GM18870 (cell line): Measurements from ENCODE around the gene SLC1A1.

Source experiments
- ATAC-seq: cut with Tn5 transposase; IDR thresholded peaks from one replicate; pipeline ENCODE4 v1.9.1; 2021; ENCODE audit warnings: moderate library complexity; ENCODE audit not compliant: unreplicated experiment

Gene SLC1A1

DNA sequence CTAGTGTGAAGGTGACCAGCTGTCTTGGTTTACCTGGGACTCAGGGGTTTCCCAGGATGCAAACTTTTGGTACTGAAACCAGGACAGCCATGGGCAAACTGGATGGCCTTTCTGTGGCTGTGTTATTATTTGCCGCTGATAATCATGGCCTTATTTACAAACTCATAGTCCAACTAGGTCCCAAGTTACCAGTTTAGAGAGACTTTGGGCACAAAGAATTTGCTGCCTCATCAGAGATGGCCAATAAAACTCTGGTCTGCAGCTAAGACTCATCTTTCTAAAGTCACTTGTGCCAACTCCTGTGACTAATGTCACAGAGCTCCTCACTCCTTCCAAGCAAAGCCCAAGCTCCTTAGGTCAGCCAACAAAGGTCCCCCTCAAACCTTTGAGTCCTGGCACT, 124.4 kb downstream of the SLC1A1 start:
- no peak for ATAC-seq

DNA sequence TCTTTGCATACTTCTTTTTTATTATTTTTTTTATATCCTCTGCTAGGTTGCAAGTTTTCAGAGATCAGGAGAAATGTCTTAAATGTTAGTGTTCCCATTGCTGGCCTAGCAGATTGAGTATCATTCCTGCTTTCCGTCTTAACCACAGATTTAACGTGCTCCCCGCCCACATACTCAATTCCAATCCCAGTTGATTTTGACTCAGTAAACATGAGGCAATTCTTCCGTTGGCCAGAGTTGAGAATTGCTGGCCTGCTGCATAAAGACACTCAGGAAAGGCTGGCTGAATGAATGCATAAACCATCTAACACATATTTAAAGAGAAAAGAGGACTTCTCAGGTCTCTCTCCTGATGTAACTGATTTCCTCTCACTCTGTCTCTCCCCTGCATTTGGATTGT, 125.0 kb downstream of the SLC1A1 start:
- ATAC-seq: no peak

DNA sequence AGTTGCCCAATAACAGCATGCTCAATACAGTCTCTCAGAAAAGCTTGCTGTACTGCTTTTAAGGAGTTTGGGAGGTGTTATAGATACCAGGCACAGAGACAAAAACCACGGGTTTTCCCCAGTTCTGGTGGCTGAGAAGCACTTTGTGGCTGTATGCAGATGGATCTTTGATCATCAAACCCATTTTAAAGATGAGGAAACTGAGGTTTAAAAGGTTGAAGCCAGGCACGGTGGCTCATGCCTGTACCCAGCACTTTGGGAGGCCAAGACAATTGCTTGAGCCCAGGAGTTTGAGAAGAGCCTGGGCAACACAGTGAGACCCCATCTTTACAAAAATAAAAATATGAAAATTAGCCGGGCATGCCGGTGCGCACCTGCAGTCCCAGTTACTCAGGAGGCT, 125.5 kb downstream of the SLC1A1 start:
- no peak for ATAC-seq

DNA sequence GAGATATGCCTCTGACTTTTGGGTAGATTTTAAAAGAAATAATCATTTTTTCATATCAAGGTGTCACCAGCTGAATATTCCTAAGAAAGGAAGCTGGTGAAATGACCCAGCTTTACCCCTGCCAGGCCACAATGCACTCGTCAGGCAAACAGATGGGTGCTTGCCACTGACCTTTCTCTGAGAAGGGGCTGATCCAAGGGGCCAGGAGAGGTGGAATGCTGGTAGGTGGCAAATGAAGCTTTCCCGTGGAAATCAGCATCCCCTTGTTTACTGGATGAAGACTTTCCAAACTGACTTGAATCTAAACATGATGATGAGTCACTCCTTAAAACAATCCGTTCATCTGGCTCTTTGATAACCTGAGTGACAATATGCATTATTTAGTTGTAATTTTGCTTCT, 127.5 kb downstream of the SLC1A1 start:
- no peak for ATAC-seq

DNA sequence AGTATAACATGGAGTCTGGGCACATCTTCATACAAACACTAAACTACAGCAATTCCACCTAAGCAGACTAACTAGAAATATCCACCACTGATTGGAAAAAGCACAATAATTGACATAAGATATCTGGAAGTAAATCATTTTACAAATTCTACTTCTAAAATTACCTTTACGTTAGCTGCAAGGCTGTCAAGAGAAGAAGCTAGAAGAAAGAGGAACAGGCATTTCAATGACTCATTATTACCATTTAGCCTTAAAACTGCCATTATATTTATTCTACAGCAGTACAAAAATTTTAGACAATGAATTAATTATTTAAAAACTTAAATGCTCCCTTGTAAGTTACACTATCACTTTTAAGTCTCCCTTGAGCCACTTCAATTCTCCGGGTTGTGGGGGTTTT, 128.4 kb downstream of the SLC1A1 start:
- ATAC-seq: no peak

DNA sequence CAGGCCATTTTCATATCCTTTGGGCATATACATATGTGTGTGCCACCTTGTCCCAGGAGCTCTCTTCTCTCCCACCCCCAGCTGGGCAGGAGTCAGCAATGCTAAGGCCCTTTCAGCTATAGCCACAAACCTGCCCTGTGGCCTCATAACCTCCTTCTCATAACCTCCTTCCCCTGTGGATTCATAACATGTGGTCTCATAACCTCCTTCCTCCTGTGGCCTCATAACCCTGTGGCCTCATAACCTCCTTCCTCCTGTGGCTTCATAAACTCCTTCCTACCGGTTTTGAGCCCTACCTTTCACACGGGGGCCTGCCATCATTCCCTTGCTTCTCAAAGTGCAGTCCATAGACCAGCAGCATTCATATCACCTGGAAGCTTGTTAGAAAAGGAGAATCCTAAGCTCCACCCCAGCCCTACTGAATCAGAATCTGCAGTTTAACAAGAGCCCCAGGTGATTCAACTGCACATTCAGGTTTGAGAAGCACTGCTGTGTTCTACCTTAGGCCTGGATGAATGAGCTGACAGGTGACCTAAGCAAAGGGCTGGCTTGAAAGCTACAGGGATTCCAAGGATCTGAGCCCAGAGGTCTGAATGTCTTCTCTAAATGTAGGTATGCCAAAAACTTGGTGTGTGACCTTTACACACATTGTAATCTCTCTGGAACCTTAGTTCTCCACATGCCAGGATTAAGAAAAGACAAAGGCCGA, 129.9 kb downstream of the SLC1A1 start:
- ATAC-seq: no peak

DNA sequence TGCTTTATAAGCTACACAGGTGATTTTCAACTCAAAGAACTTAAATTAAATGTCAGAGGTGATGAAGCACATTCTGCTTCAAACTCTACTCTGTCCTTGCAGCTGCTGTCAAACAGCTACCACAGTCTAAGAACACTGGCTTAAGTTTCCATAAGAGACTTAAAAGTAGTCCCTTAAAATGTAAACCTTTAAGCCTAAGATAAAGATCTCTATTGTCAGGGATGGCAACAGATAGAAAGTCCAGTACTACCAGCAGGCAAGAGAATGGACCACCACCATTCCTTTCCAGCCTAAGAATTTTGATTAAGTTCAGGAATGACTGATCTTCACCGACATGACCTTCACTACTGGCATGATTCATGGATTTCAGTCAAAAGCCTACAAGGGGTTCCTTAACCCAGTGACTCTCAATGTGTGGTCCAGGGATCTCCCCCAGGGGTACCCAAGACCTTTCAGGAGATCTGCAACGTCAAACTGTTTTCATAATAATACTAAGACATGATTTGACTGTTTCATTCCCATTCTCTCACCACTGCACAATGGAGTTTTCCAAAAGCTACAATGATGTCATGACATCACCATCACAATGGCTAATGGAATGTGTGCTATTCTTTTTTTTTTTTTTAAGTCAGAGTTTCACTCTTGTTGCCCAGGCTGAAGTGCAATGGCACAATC, 130.8 kb downstream of the SLC1A1 start:
- no peak for ATAC-seq

DNA sequence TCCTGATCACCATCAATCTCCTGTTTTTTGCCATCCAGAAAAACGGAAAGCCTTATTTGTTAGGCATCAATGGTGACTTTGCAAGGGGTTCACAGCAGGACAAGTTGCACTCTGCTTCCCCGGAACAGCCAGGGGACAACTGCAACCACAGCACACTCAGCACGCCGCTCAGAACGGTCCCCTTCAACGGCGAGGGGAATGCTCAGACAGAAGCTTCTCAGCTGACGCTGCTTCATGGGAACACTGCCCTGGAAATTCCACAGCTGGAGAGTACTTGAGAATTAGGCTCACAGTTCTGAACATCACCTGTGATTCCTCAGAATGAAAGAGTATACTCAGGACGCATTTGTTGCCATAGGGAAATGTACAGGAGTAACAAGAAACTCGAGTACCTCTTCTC, 131.7 kb downstream of the SLC1A1 start:
- ATAC-seq: no peak

DNA sequence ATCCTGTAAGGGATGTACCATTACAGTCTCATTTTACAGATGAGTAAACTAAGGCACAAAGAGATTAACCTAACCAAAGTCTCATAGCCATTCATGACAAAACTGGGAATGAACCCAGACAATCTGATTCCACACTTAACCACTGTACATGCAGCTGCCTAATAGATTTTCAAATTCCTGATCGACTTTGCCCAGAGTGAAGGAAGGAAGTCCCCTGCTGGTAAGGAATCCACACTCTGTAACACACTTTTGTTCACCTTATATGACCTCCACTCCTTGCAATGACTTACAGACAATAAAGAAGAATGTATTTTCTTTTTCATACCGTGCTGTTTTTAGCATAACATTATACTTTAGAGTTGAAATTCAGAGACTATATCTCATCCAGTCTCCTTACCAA, 140.6 kb downstream of the SLC1A1 start:
- ATAC-seq: no peak
